GM12801 (cell line): ENCODE measurements around the gene FLT4.

Source experiments
- TF ChIP-seq, protein P1 (sequence below): IDR thresholded peaks from one replicate; pipeline ENCODE4 v1.5.1; 2011; ENCODE audit warnings: control low read depth; ENCODE audit not compliant: insufficient read length; ENCODE audit errors: extremely low read depth

FLT4 gene

DNA sequence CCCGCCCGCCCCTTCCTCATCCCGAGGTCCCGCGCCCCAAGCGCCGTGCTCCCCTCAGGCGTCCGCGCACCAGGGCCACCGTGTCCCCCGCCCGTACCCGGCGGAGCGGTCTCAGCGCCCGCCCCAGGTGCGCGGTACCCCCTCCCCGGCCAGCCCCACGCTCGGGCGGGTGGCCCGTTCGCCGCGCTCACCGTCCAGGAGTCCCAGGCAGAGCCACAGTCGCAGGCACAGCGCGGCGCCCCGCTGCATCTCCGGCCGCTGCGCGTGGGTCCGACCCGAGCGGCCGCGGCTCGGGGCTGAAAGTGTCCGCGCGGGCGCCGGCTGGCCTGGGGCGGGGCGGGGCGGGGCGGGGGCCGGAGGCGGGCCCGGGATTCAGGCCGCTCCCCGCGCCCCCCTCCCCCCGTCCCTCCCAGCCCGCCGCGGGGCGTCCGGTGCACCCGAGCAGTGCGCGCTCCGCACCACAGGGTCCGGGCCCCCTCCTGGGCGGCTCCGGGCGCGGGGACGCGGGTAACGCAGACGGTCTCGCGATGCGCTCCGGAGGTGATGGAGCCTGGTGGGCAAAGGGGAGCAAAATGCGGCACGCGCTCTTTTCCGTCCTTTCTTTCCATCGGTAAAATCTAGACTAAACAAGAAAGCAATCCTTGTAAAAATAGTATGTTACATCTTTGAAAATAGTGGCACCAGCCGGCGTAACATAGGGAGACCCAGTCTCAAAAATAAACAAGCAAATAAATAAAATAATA is at the start of gene FLT4:
FLT4 (minus strand) TSS at position 304 of the 743 bp plus-strand sequence; CDS start at position 249, 55 bp downstream.
- TF ChIP-seq, protein P1, sequence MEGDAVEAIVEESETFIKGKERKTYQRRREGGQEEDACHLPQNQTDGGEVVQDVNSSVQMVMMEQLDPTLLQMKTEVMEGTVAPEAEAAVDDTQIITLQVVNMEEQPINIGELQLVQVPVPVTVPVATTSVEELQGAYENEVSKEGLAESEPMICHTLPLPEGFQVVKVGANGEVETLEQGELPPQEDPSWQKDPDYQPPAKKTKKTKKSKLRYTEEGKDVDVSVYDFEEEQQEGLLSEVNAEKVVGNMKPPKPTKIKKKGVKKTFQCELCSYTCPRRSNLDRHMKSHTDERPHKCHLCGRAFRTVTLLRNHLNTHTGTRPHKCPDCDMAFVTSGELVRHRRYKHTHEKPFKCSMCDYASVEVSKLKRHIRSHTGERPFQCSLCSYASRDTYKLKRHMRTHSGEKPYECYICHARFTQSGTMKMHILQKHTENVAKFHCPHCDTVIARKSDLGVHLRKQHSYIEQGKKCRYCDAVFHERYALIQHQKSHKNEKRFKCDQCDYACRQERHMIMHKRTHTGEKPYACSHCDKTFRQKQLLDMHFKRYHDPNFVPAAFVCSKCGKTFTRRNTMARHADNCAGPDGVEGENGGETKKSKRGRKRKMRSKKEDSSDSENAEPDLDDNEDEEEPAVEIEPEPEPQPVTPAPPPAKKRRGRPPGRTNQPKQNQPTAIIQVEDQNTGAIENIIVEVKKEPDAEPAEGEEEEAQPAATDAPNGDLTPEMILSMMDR = no peak

DNA sequence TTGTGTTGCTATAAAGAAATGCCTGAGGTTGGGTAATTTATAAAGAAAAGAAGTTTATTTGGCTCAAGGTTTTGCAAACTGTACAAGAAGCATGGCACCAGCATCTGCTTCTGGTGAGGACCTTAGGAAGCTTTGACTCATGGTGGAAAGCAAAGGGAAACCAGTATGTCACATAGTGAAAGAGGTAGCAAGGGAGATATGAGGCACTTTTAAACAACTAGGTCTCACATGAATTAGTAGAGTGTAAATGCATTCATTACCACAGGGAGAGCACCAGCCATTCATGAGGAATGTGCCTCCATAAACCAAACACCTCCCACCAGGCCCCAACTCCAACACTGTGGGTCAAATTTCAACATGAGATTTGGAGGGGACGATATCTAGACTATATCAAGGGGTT is 49.6 kb upstream of the FLT4 start:
- TF ChIP-seq, protein P1 = no peak

DNA sequence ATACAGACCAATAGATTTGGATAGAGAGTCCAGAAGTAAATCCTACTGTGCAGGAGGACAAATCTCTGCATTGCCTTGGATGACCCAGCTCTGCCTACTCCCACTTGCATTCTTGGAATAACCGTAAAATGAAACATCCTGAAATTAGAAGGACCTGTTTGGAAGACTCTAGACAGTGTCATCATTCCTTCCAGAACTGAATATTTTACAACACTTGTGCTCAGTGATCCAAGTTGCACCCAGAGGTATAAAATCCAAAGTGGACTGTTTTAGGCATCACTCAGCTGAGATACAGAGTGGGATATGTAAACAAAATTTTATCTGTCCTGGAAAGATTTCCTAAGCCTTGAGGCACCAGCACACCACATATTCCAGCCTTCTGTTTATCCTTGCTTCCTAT is 46.7 kb upstream of the FLT4 start:
- TF ChIP-seq, protein P1 = no peak

DNA sequence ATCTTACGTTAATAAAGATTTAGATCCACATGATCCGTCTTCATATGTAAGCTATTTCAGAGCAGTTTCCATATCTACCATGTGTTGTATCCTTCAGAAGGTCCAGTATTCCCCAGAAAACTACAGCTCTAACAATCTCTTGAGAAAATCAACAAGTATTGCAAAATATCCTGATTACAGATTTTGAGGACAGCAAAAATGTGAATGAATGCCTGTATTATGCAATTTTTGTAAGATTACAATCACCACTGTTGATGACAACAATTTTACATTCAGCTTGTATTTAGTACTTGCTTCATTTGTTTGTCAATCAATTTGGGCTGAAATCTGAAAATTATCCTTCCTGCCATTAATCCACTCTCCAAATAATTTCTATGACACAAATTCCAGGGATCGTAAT is 43.0 kb upstream of the FLT4 start:
- TF ChIP-seq, protein P1 = no peak

DNA sequence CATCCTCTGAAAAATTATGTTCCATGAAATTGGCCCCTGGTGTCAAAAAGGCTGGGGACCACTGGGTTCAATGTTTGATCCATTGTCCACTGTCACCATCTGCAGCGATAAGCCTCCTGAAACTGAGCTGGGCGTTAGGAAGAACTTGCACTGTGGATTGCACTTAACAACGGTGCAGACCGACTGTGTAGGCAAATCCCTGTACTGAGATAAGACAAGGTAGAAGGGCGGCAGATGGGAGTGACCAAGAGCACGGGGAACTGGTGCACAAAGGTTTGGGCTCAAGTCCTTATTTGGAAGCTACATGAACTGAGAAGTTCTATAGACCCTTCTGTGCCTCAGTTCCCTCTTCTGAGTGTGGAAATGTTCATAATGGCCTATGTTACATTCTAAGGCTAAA is 41.6 kb upstream of the FLT4 start:
- TF ChIP-seq, protein P1 = no peak

DNA sequence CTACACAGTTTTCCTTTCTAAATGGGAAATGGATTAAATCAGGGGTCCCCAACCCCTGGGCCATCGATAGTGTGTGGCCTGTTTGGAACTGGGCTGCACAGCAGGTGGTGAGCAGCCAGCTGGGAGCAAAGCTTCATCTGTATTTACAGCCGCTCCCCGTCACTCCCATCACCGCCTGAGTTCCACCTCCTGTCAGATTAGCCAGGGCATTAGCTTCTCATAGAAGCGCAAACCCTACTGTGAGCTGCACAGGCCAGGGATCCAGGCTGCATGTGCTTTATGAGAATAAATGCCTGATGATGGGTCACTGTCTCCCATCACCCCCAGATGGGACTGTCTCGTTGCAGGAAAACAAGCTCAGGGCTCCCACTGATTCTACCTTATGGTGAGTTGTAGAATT is 41.2 kb upstream of the FLT4 start:
- TF ChIP-seq, protein P1 = no peak

DNA sequence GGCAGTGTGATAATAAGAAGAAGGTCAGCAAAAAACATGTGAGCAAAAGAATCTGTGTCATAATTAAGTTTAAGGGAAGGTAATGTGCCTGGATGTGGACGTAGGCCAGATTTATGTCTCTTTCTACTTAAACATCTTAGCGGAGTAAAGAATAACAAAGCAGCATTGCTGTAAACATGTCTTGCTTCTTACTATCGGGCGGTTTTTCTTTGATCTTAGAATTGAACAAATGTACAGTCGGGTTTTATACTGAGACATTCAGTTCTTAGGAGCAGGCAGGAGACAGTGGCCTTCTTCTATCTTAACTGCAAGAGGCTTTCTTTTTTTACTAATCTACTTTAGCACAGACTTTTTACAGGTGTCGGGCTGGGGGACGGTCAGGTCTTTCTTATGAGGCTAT is 40.4 kb upstream of the FLT4 start:
- TF ChIP-seq, protein P1 = no peak
